Heart right ventricle (tissue), 16 donors: ENCODE results near the gene FIBIN. TPM values are rescaled to one million over a fixed set of nuclear protein-coding genes. Genes with fewer than 3 reads are reported as not detected.
A peak's percentile ranks its signal among the peaks of the same experiment; 100 is the strongest.

Experiments
- ATAC-seq, 8 donors: fragments of 200-7000 bp; cut with Tn5 transposase; one replicate each; pipeline ENCODE4 v1.9.1; 2020; ENCODE audit warnings: mild to moderate bottlenecking in 8 of 8, moderate library complexity in 8 of 8, moderate number of reproducible peaks in 1 of 8
- DNase-seq, 2 donors: peaks; one replicate each; pipeline ENCODE4 v3.0.0-alpha.2; 2020
- H3K27ac ChIP-seq, 10 donors: fragments of 200-600 bp; sonication (generic) in 2 of 10; one replicate each; pipeline versions ENCODE4 v1.5.0 to v1.8.0; 2020 to 2022; ENCODE audit warnings: mild to moderate bottlenecking in 3 of 10
- H3K27me3 ChIP-seq, 7 donors: fragments of 200-600 bp; one replicate each; pipeline ENCODE4 v1.8.0; 2021 to 2022; ENCODE audit warnings: mild to moderate bottlenecking in 2 of 7
- H3K36me3 ChIP-seq, 9 donors: fragments of 200-600 bp; sonication (generic) in 1 of 9; one replicate each; pipeline versions ENCODE4 v1.5.0 to v1.8.0; 2020 to 2022; ENCODE audit warnings: mild to moderate bottlenecking in 2 of 9
- H3K4me1 ChIP-seq, 9 donors: fragments of 200-600 bp; sonication (generic) in 1 of 9; one replicate each; pipeline versions ENCODE4 v1.5.0 to v1.8.0; 2020 to 2022; ENCODE audit warnings: mild to moderate bottlenecking in 4 of 9
- H3K4me3 ChIP-seq, 10 donors: fragments of 200-600 bp; sonication (generic) in 2 of 10; one replicate each; pipeline versions ENCODE4 v1.5.0 to v1.8.0; 2020 to 2022; ENCODE audit warnings: mild to moderate bottlenecking in 7 of 10, moderate library complexity in 2 of 10
- H3K9me3 ChIP-seq, 11 donors: fragments of 200-600 bp in 10 of 11; sonication (generic) in 2 of 11; one replicate each; pipeline versions ENCODE4 v1.5.0 to v1.8.0; 2013 to 2022; ENCODE audit warnings: mild to moderate bottlenecking in 2 of 11, control low read depth in 1 of 11, moderate library complexity in 1 of 11
- WGBS, 2 donors: extraction: QIAGEN DNeasy Blood & Tissue Kit; methylation state at CpG; one replicate each; pipeline ENCODE4 v1.1.7; 2013; ENCODE audit warnings: inconsistent platforms in 1 of 2; 5-methylcytosine and 5-hydroxymethylcytosine counted together
- intact Hi-C, 10 donors: fragments of 100-400 bp; cut with DNase I; formaldehyde crosslinking; loops; one replicate each; pipeline versions ENCODE4 v1.11.1 to v1.14.2; 2022
- polyA plus RNA-seq, 2 donors: library from polyadenylated mRNA; stranded (reverse); fragments of 200-250 nt; gene quantifications; one replicate each; pipeline ENCODE4 v1.2.3, GENCODE V29; 2013
- total RNA-seq, 10 donors: library from RNA; stranded (reverse); fragmentation: NEBNext Ultra II Directional in 3 of 10; extraction: Animal tissue kit (Norgen Biotek cat#: 25700) in 3 of 10; gene quantifications; one replicate each; pipeline versions ENCODE4 v1.2.1 to v1.2.4, GENCODE V29; 2021 to 2023
- TF ChIP-seq, protein P1 (sequence below), 9 donors: fragments of 200-600 bp; sonication (generic) in 2 of 9; IDR thresholded peaks; one replicate each; pipeline versions ENCODE4 v1.5.0 to v1.8.0; 2021 to 2022; ENCODE audit warnings: antibody characterized with exemption in 9 of 9, mild to moderate bottlenecking in 5 of 9, moderate library complexity in 1 of 9
- donor health status: Arrhythmogenic right ventricular cardiomyopathy.
- donor health status: ischemic (EF 13 %, LVEDD 7.1; RV severe dilation, severe dysfunction).
- donor health status: healthy with polysubstance abuse.
- donor health status: DM: no; HTN: yes; CAD: no.
- donor health status: DM: no; HTN: no; CAD: no.
- donor health status: ischemic (EF 25% LVEDD 6.9; RV normal size, moderate dysfunction).
- donor health status: ischemic (EF 25% LVEDD 5.7; RV mildly dilated, moderate dysfunction).
- donor health status: healthy.
- donor health status: DM: yes; HTN: yes; CAD: no.
- donor health status: Ischemic cardiomyopathy.
- donor health status: ischemic (EF 35%, LVEDD 5.7; RV mildly dilated, moderate dysfunction).
- donor health status: nonischemic (EF 11% LVEDD 7.7; RV severe dilation, severe dysfunction).
- donor health status: DM: yes; HTN: yes; CAD: no.
- donor health status: PGD.
- donor health status: ischemic (EF 29% LVEDD 5.4; RV normal size, mild dysfunction).
- donor health status: nonischemic (EF 23%, LVEDD 6.1; RV moderate dilation, normal function).

The FIBIN gene
- total and polyA plus RNA-seq, 12 donors = 3.5 to 13.8 (median 5.9) TPM

- Histone ChIP-seq H3K4me3 (no peak overlapping the region), H3K4me1 (peaks cover 0 to 6% (median 0%) of the 10 kb centered on the region in 9 donors), H3K27me3 (peaks cover 0 to 6% (median 0%) of the 10 kb centered on the region in 7 donors), H3K27ac (no peak overlapping the region), H3K36me3 (no peaks in the 10 kb centered on the region), H3K9me3 (peaks cover 0 to 29% (median 14%) of the 10 kb centered on the region in 11 donors)
- DNase-seq = no peak
- ATAC-seq = no peak
- TF ChIP-seq, protein P1, sequence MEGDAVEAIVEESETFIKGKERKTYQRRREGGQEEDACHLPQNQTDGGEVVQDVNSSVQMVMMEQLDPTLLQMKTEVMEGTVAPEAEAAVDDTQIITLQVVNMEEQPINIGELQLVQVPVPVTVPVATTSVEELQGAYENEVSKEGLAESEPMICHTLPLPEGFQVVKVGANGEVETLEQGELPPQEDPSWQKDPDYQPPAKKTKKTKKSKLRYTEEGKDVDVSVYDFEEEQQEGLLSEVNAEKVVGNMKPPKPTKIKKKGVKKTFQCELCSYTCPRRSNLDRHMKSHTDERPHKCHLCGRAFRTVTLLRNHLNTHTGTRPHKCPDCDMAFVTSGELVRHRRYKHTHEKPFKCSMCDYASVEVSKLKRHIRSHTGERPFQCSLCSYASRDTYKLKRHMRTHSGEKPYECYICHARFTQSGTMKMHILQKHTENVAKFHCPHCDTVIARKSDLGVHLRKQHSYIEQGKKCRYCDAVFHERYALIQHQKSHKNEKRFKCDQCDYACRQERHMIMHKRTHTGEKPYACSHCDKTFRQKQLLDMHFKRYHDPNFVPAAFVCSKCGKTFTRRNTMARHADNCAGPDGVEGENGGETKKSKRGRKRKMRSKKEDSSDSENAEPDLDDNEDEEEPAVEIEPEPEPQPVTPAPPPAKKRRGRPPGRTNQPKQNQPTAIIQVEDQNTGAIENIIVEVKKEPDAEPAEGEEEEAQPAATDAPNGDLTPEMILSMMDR (IDR thresholded peaks at IDR 0.05) = no peak
- intact Hi-C loops = no loop called here
- WGBS, 2 donors = 76 to 85% methylated on average over 5 of the region's 5 CpGs
These were observed 37.8 kb downstream of the FIBIN start for GRCh38 chr11:27031754-27032153.

GRCh38 chr11:27039873-27040272 lies 46.0 kb downstream of the FIBIN start:
- Histone ChIP-seq H3K4me1 (no peaks in the 10 kb centered on the region), H3K4me3 (no peak overlapping the region), H3K27me3 (no peaks in the 10 kb centered on the region), H3K9me3 (peaks cover 0 to 57% (median 15%) of the 10 kb centered on the region in 11 donors), H3K36me3 (no peaks in the 10 kb centered on the region), H3K27ac (no peak overlapping the region)
- TF ChIP-seq, protein P1 (IDR thresholded peaks at IDR 0.05) = no peak
- DNase-seq (no peak), ATAC-seq (no peak)
- intact Hi-C loops = no loop called here
- WGBS, 2 donors = 69 to 74% methylated on average over 3 of the region's 3 CpGs

DNA sequence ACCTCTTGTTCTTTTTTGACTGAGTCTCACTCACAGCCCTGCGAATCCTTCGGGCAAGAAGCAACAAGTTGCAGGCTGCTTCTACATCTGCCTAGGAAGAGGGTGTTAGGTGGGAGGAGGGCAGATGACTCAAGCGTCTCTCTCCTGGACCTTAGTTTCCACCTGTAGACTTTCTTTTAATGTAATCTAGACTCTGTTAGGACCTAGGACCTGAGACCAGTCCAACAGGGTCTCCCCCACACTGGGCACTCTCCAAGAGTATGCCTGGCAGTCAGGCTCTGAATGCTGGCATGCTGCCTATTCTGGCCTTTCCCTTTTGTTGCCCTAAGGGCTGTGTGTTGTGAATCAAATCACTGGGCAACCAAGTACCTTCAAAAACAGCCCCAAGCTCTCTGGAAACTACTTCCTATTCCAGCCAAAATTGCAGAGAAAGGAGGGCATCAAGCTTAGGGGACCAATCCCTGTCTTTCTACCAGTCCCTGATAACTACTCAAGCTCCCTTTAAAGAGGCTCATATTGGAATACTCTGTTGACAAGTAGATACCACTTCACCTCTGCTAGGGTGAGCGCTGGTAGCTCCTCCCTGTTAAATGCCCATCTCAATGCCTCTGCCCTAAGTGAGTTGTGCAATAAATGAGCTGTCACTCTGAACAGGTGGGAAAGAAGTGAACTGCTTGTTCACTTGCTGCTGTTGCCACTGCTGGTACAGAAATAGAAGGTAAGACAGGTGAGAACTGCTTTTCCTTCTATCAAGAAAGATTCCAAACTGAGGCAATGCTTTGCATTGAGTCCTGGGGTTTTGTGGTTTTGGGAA lies 46.6 kb downstream of the FIBIN start, which contains the start of gene BBOX1:
Gene BBOX1, plus strand, starts transcription at position 514 of the 814 bp plus-strand sequence. CDS start 14,616 bp downstream, outside the sequence.
- 59 to 67% methylated on average over 4 of the region's 4 CpGs for WGBS, 2 donors
- TF ChIP-seq, protein P1 (IDR thresholded peaks at IDR 0.05) = no peak
- Histone ChIP-seq H3K4me3 (no peak within 1 kb of the TSS), H3K4me1 (no peaks in the 10 kb centered on the region), H3K27ac (no peak within 1 kb of the TSS), H3K36me3 (no peaks in the 10 kb centered on the region), H3K9me3 (peaks cover 0 to 52% (median 8%) of the 10 kb centered on the region in 11 donors), H3K27me3 (no peaks in the 10 kb centered on the region)
- DNase-seq = no peak
- peak in 2 of 8 donors; percentile 11 to 44 for ATAC-seq
- intact Hi-C loops = no loop called here

- intact Hi-C loops = no loop called here
- TF ChIP-seq, protein P1 (IDR thresholded peaks at IDR 0.05) = no peak
- WGBS, 2 donors = 64 to 65% methylated on average over 2 of the region's 2 CpGs
- no peaks in the 10 kb centered on the region for H3K4me1 ChIP-seq
- no peak overlapping the region for H3K27ac ChIP-seq
- no peaks in the 10 kb centered on the region for H3K36me3 ChIP-seq
- ATAC-seq (no peak), DNase-seq (no peak)
- peaks cover 0 to 44% (median 5%) of the 10 kb centered on the region in 11 donors for H3K9me3 ChIP-seq
- H3K27me3 ChIP-seq = no peaks in the 10 kb centered on the region
- H3K4me3 ChIP-seq = no peak overlapping the region
These were observed 47.4 kb downstream of the FIBIN start for GRCh38 chr11:27041141-27041899.
